GM18499 (cell line): ENCODE measurements around the gene THAP4.
"Not testable (repeated sequence)": the region's sequence is repeated elsewhere in the genome, so short reads cannot be mapped to it uniquely, and the experiment has no call there.

Experiments
- ATAC-seq: cut with Tn5 transposase; IDR thresholded peaks from one replicate; pipeline ENCODE4 v1.9.1; 2021; ENCODE audit warnings: moderate number of reproducible peaks; ENCODE audit not compliant: insufficient read depth, unreplicated experiment

Gene THAP4

GRCh38 chr2:241590496-241591455 is 46.2 kb downstream of the THAP4 start:
- not testable (repeated sequence) for ATAC-seq

- not testable (repeated sequence) for ATAC-seq
Observed at GRCh38 chr2:241589863-241590262, 47.1 kb downstream of the THAP4 start.

DNA sequence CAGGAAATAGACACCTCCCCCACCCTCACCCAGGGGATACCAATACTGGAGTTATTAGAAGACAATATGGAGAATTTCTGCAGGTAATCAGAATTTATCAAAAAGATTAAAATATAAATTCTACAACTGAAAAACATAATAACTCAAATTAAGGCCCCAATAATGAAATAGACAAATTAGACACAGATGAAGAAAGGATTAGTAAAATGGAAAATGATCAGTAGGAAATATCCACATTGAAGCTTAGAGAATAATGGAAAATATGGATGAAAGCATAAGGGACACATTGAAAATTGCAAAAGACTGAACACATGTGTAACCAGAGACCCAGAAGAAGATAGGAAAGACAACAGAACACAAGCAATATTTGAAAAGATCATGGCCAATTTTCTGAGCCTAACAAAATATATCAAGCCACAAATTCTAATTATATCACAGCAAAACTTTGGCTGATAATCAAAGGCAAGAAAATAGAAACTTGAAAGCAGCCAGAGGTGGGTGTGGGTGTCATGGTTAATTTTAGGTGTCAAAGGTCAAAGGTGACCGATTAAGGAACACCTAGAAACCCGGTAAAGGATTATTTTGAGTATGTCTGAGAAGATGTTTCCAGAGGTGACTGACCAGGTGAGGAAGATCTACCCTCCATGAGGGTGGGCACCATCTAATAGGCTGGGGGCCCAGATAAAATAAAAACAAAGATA is 50.2 kb downstream of the THAP4 start:
- no peak for ATAC-seq

- ATAC-seq, result no peak
Observed at GRCh38 chr2:241584436-241584835, 52.5 kb downstream of the THAP4 start.

DNA sequence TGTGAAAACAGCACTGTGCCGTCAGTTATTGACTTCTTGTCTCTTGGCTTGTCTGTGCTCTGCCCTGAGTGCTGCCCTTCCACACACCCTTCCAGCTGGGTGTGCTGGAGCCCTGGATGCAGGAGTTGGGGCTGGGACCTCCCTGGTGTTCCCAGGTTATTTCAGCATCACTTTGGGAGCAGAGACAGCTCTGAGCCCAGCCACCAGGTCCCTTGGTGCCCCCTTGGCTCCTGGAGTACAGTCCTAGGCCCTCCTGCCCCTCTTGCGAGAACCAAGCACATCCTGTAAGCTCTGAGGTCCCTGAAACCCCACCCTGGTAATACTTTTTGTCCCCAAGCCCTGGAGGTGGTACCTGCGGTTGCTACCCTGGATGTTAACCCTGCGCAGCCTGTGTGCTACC is 54.2 kb downstream of the THAP4 start:
- ATAC-seq, result no peak

DNA sequence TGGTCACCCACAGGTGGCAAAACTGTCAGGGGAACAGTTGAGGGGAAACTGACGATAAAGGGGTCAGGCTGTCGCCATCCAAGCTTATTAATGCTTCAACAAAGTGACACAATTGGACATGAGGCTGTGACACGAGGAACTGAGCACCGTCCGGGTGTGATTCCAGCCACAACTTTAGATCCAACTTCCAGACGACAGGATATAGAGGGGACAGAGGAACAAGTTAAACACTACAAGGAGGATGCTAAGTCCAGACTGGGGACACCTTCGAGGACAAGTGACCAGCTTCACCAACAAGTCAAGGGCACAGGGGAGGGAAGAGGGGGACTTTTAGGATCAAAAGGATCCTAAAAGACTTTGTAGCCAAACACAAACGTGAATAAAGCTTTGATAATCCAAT is 54.6 kb downstream of the THAP4 start:
- ATAC-seq, result no peak

DNA sequence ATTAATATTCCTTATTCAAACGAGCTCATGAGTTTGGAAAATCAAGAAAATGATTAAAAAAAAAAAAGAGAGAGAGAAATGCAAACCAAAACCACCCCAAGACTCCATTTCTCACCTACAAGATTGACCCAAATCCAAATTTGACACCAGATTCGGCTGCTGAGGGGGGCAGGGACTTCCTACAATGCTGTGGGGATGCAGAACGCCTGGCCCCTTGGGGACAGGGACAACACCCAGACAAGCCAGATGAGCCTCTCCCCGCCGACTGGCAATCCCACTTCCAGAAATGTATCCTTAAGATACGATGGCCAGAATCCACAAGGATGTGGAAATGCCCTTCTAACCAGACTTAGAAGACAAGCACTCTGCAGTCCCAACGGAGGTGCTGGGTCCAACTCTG is 57.7 kb downstream of the THAP4 start:
- no peak for ATAC-seq

GRCh38 chr2:241577413-241578122 is 59.4 kb downstream of the THAP4 start:
- ATAC-seq, result no peak

DNA sequence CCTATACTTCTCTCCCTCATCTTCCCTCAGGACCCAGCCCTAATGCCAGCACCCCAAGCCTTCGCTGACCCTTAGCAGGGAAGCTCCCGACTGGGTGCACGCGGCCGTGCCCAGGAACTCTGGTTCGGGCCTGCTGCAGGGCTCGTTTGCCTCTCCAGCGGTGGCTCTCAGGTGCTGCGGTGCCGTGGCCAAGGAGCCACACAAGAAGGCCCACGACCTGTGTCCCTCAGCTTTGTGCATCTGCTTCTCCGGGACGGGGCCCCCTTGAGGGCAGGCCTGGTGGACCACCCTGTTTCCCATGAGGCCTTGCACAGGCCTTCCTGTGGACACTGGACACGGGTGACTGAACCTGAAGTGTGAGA is 60.7 kb downstream of the THAP4 start:
- no peak for ATAC-seq

GRCh38 chr2:241575624-241576292 is 61.2 kb downstream of the THAP4 start:
- ATAC-seq, result no peak

DNA sequence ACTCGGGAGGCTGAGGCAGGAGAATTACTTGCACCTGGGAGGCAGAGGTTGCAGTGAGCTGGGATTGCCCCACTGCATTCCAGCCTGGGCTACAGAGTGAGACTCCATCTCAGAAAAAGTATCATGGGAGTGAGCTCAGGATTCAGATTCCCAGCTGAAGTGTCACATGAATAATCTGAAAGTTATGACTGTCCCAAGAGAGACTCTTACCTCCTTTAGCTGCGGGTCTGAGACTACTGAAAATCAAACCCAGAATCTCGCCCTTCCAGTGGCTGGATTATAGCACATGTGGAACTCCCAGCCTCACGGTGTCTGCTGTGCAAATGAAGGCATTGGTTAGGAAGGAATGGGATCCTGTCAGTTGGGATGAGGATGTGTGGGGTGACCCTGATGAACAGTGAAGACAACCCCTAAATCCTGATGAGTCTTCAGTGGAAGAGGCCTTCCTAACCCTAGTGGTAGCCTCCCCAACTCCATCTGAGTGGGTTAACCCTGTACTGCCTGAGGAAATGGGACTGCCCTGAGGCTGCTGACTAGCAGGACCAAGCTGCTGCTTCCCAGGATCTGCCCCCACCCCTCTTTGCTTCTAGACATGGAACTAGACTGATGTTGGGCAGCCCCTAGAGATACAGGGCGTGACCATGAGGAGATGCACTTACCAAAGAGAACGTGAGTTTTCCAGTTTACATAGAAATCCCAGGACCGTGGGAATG is 61.9 kb downstream of the THAP4 start:
- ATAC-seq, result no peak

- ATAC-seq, result no peak
Observed at GRCh38 chr2:241573741-241574140, 63.2 kb downstream of the THAP4 start.

GRCh38 chr2:241572915-241573651 is 63.9 kb downstream of the THAP4 start:
- not testable (repeated sequence) for ATAC-seq

GRCh38 chr2:241571821-241572620 is 64.9 kb downstream of the THAP4 start:
- no peak for ATAC-seq

DNA sequence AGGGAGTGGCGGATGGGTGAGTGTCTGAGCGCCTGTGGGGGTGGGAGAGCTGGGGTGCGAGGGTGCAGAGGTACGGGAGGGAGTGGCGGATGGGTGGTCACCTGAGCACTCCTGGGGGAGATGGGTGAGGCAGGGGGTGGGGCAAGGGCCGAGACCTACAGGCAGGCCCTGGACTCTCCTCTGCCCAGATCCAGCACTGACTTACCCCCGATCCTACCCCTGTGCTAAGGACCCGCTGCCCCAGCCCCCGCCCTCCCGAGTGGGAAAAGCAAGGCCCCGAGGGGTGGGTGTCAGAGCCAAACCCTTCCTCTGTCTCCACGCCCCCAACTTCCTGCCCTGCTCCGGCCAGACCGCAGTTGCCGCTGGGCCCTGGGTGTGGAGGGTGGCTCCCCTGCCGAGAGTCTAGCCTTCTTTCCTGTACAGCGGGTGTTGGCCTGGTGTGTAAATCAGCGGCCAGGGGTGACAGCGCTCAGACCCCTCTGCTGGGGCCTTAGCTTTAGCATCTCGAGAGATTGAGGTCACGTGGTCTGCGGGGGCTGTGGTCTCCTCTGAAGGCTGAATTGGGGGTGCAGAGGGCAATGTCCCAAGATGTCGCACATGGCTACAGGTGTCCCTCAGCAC is 65.9 kb downstream of the THAP4 start:
- ATAC-seq, result no peak

DNA sequence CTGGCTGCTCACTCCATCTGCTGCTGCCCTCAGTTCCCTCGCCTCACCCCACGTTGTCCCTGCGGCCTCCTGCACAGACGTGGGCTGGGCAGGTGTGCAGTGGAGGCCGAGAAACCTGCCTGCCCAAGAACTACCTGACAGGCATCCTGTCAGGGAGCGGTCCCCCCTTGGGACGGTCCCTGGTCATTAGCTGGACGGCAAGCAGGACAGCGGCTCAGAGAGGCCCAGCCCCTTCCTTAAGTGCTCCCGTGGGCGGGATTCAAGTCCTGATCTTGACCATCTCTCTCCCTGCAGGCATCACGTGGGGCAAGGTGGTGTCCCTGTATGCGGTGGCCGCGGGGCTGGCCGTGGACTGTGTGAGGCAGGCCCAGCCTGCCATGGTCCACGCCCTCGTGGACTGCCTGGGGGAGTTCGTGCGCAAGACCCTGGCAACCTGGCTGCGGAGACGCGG is 67.1 kb downstream of the THAP4 start:
- no peak for ATAC-seq

- ATAC-seq, result no peak
Observed at GRCh38 chr2:241568726-241569125, 68.2 kb downstream of the THAP4 start.

- no peak for ATAC-seq
Observed at GRCh38 chr2:241567776-241568175, 69.2 kb downstream of the THAP4 start.
